HepG2 (cell line): ENCODE results near the gene GRM4. TPM values are rescaled to one million over a fixed set of nuclear protein-coding genes. Genes with fewer than 3 reads are reported as not detected.

ENCODE experiments used
- BCL6 ChIP-seq: IDR thresholded peaks from 2 replicates; pipeline ENCODE4 v1.6.1; 2016; ENCODE audit warnings: missing genetic modification reagents, missing compliant biosample characterization
- ERF ChIP-seq: IDR thresholded peaks from 2 replicates; pipeline ENCODE4 v1.6.1; 2018; ENCODE audit warnings: missing biosample characterization, missing genetic modification reagents
- FOXA1 ChIP-seq, 2 experiments: fragments of 450-650 bp in 1 of 2; sonication (generic) in 1 of 2; formaldehyde crosslinking in 1 of 2; IDR thresholded peaks; 2 replicates each; pipeline versions ENCODE4 v1.4.0 to v1.6.1; 2016 to 2020; ENCODE audit warnings: missing genetic modification reagents in 1 of 2
- GTF2F1 ChIP-seq: fragments of 150-350 bp; IDR thresholded peaks from 2 replicates; pipeline ENCODE4 v1.6.1; 2014; ENCODE audit warnings: low read length
- HMGXB3 ChIP-seq: sonication (generic); formaldehyde crosslinking; IDR thresholded peaks from 2 replicates; pipeline ENCODE4 v1.4.0; 2020; ENCODE audit warnings: missing genetic modification reagents, borderline replicate concordance
- KLF12 ChIP-seq: sonication (generic); formaldehyde crosslinking; IDR thresholded peaks from 2 replicates; pipeline ENCODE4 v1.4.0; 2020; ENCODE audit warnings: missing genetic modification reagents, borderline replicate concordance
- KLF13 ChIP-seq: sonication (generic); formaldehyde crosslinking; IDR thresholded peaks from 2 replicates; pipeline ENCODE4 v1.4.0; 2020; ENCODE audit warnings: mild to moderate bottlenecking, missing genetic modification reagents
- SALL2 ChIP-seq: sonication (generic); formaldehyde crosslinking; IDR thresholded peaks from 2 replicates; pipeline ENCODE4 v1.8.1; 2023; ENCODE audit warnings: mild to moderate bottlenecking, missing genetic modification reagents, inconsistent platforms
- SOX13 ChIP-seq, 3 experiments: fragments of 450-650 bp in 1 of 3; sonication (generic) in 1 of 3; formaldehyde crosslinking in 1 of 3; IDR thresholded peaks in 2 of 3; conservative IDR thresholded peaks in 1 of 3; 2 replicates each; pipeline versions ENCODE4 v1.5.0 to v1.6.1; 2016 to 2020; ENCODE audit warnings: antibody characterized with exemption in 1 of 3, mild to moderate bottlenecking in 1 of 3, missing compliant biosample characterization in 1 of 3, missing genetic modification reagents in 1 of 3, moderate library complexity in 1 of 3
- ZNF30 ChIP-seq: sonication (generic); formaldehyde crosslinking; IDR thresholded peaks from 2 replicates; pipeline ENCODE4 v1.5.0; 2020; ENCODE audit warnings: mild to moderate bottlenecking, missing genetic modification reagents
- polyA plus RNA-seq, 8 experiments: library from polyadenylated mRNA; depleted of rRNA in 3 of 8; stranded (reverse) in 7 of 8; unstranded in 1 of 8; fragments of >200 nt; fragmentation: Illumina TruSeq in 4 of 8; extraction: Trizol in 4 of 8; gene quantifications; 2 replicates each; pipeline versions ENCODE4 v1.2.1 to v1.2.3, GENCODE V29; 2011 to 2016; ENCODE audit warnings: low read depth in 4 of 8, missing spikeins in 1 of 8, mixed read lengths in 1 of 8; ENCODE audit not compliant: insufficient read depth in 1 of 8
- total RNA-seq, 5 experiments: library from RNA; depleted of rRNA; stranded (reverse); fragments of >200 nt; fragmentation: Illumina TruSeq; extraction: Trizol; gene quantifications; 2 replicates each; pipeline ENCODE4 v1.2.3, GENCODE V29; 2016; ENCODE audit warnings: low read depth in 1 of 5
- TF ChIP-seq, protein P1 (sequence below): sonication (generic); formaldehyde crosslinking; conservative IDR thresholded peaks from 2 replicates; pipeline ENCODE4 v1.8.0; 2022; ENCODE audit warnings: missing genetic modification reagents
- TF ChIP-seq, protein P2 (sequence below): sonication (generic); formaldehyde crosslinking; IDR thresholded peaks from 2 replicates; pipeline ENCODE4 v1.4.0; 2020; ENCODE audit warnings: missing genetic modification reagents
- TF ChIP-seq, protein P3 (sequence below): sonication (generic); formaldehyde crosslinking; IDR thresholded peaks from 2 replicates; pipeline ENCODE4 v1.4.0; 2020; ENCODE audit warnings: missing genetic modification reagents
- TF ChIP-seq, protein P4 (sequence below): fragments of 450-650 bp; IDR thresholded peaks from 2 replicates; pipeline ENCODE4 v1.6.1; 2017; ENCODE audit warnings: mild to moderate bottlenecking

Gene GRM4
- total and polyA plus RNA-seq, 2 of the 13 experiments (the other 11 are each of a cell fraction or from before 2014, with no cell fraction given), result not detected

- TF ChIP-seq HMGXB3 (CRISPR knock-in tag), result peak; percentile 90
- TF ChIP-seq ERF (CRISPR knock-in tag), result peak; percentile 96
- TF ChIP-seq SOX13 (IDR thresholded peaks at IDR 0.05), result peak; percentile 88
- TF ChIP-seq SOX13 (CRISPR knock-in tag; conservative IDR thresholded peaks at IDR 0.05 in 1 of 2, IDR thresholded peaks at IDR 0.05 in 1 of 2), result peak in 1 of 2 experiments; percentile 95; a peak in 2 of 4 replicates
- no peak for TF ChIP-seq GTF2F1
- TF ChIP-seq ZNF30, result no peak
- TF ChIP-seq, protein P1, sequence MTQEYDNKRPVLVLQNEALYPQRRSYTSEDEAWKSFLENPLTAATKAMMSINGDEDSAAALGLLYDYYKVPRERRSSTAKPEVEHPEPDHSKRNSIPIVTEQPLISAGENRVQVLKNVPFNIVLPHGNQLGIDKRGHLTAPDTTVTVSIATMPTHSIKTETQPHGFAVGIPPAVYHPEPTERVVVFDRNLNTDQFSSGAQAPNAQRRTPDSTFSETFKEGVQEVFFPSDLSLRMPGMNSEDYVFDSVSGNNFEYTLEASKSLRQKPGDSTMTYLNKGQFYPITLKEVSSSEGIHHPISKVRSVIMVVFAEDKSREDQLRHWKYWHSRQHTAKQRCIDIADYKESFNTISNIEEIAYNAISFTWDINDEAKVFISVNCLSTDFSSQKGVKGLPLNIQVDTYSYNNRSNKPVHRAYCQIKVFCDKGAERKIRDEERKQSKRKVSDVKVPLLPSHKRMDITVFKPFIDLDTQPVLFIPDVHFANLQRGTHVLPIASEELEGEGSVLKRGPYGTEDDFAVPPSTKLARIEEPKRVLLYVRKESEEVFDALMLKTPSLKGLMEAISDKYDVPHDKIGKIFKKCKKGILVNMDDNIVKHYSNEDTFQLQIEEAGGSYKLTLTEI (CRISPR knock-in tag), result no peak
- TF ChIP-seq KLF13, result no peak
- TF ChIP-seq, protein P2, sequence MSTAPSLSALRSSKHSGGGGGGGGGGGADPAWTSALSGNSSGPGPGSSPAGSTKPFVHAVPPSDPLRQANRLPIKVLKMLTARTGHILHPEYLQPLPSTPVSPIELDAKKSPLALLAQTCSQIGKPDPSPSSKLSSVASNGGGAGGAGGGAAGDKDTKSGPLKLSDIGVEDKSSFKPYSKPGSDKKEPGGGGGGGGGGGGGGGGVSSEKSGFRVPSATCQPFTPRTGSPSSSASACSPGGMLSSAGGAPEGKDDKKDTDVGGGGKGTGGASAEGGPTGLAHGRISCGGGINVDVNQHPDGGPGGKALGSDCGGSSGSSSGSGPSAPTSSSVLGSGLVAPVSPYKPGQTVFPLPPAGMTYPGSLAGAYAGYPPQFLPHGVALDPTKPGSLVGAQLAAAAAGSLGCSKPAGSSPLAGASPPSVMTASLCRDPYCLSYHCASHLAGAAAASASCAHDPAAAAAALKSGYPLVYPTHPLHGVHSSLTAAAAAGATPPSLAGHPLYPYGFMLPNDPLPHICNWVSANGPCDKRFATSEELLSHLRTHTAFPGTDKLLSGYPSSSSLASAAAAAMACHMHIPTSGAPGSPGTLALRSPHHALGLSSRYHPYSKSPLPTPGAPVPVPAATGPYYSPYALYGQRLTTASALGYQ (CRISPR knock-in tag), result peak; percentile 100
- TF ChIP-seq, protein P3, sequence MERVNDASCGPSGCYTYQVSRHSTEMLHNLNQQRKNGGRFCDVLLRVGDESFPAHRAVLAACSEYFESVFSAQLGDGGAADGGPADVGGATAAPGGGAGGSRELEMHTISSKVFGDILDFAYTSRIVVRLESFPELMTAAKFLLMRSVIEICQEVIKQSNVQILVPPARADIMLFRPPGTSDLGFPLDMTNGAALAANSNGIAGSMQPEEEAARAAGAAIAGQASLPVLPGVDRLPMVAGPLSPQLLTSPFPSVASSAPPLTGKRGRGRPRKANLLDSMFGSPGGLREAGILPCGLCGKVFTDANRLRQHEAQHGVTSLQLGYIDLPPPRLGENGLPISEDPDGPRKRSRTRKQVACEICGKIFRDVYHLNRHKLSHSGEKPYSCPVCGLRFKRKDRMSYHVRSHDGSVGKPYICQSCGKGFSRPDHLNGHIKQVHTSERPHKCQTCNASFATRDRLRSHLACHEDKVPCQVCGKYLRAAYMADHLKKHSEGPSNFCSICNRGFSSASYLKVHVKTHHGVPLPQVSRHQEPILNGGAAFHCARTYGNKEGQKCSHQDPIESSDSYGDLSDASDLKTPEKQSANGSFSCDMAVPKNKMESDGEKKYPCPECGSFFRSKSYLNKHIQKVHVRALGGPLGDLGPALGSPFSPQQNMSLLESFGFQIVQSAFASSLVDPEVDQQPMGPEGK (CRISPR knock-in tag), result peak; percentile 94
- TF ChIP-seq, protein P4, sequence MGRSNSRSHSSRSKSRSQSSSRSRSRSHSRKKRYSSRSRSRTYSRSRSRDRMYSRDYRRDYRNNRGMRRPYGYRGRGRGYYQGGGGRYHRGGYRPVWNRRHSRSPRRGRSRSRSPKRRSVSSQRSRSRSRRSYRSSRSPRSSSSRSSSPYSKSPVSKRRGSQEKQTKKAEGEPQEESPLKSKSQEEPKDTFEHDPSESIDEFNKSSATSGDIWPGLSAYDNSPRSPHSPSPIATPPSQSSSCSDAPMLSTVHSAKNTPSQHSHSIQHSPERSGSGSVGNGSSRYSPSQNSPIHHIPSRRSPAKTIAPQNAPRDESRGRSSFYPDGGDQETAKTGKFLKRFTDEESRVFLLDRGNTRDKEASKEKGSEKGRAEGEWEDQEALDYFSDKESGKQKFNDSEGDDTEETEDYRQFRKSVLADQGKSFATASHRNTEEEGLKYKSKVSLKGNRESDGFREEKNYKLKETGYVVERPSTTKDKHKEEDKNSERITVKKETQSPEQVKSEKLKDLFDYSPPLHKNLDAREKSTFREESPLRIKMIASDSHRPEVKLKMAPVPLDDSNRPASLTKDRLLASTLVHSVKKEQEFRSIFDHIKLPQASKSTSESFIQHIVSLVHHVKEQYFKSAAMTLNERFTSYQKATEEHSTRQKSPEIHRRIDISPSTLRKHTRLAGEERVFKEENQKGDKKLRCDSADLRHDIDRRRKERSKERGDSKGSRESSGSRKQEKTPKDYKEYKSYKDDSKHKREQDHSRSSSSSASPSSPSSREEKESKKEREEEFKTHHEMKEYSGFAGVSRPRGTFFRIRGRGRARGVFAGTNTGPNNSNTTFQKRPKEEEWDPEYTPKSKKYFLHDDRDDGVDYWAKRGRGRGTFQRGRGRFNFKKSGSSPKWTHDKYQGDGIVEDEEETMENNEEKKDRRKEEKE, result no peak
- TF ChIP-seq FOXA1 (IDR thresholded peaks at IDR 0.05), result peak; percentile 95
- peak; percentile 100 for TF ChIP-seq FOXA1 (CRISPR knock-in tag; IDR thresholded peaks at IDR 0.05)
- peak; percentile 78; the same call in 1 of the 2 replicates for TF ChIP-seq KLF12 (CRISPR knock-in tag)
- TF ChIP-seq SALL2, result no peak
- peak; percentile 98 for TF ChIP-seq BCL6
Observed at GRCh38 chr6:33988121-33989015, 157.5 kb downstream of the GRM4 start (continued).
